ENCODE results near the gene DOCK1.

DOCK1 gene

DNA sequence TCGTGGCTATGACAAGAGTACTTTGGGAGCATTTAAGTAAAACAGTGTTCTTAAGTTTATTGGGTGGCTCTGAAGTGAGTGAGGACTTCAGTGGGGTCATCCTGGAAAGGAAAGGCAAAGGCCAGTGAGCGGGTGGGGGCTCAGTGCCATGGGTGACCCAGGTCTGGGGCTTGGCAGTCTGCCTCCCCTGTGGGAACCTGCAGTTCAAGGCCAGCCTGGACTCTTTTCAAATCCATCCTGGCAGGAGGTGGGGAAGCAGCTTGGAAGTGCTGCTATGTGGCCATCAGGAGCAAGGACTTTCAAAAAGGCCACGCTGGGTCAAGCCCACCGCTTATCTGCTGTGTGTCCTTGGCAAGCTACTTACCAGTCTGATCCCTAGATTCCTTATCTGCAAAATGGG is 495.0 kb downstream of the DOCK1 start:
- DNase-seq (ENCODE audit: low read depth), result no peak
- no peak overlapping the region for H3K4me3 ChIP-seq (ENCODE audit: low read length)
- no peak for TF ChIP-seq CTCF (IDR thresholded peaks at IDR 0.05; ENCODE audit: insufficient read depth, low read depth, low read length, missing control alignments)

- no peak overlapping the region for H3K4me3 ChIP-seq (ENCODE audit: low read length)
- TF ChIP-seq CTCF (IDR thresholded peaks at IDR 0.05; ENCODE audit: insufficient read depth, low read depth, low read length, missing control alignments), result no peak
- DNase-seq (ENCODE audit: low read depth), result no peak
These were observed 497.6 kb downstream of the DOCK1 start for GRCh38 chr10:127402596-127403409.

DNA sequence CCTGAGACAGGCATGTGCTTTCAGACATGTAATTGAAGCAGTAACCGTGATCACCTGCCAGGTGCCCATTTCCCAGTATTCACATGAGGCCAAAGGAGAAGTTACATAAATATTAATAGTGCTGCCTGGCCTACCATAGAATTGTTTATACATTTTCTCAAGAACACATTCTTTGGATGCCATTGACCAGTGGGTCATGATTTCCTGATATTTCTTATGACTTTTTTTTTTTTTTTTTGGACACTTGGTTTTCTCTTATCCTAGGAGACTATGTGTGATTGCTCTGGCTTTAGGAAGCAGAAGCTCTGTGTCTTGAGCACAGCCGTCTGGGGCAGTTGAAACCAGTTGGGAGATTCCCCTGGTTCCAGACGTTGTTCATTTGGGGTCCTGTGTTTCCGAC is 500.0 kb downstream of the DOCK1 start:
- H3K4me3 ChIP-seq (ENCODE audit: low read length), result no peak overlapping the region
- DNase-seq (ENCODE audit: low read depth), result no peak
- TF ChIP-seq CTCF (IDR thresholded peaks at IDR 0.05; ENCODE audit: insufficient read depth, low read depth, low read length, missing control alignments), result no peak

DNA sequence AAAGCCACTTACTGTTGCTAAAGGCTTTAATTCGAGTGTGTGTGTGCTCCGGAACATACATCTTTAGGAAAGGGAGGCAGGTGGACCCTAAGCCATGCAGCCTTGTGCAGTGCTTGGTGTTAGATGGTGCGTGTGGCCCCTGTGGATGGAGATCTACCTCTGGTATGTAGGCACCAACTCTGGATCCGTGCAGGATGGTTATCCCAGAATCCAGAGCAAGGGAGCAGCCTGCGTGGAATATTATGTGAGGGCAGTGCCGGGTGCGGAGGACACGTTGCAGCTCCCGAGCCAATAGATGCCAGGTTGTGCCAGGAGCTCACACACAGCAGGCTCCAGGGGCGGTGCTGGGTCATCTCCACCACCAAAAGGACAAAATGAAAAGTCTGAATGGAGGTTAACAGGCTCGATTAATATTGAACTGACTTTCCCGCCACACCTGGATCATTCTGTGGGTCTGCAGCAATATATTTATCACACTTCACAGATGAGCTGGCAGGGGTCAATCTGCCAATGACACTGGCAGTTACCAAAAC is 500.9 kb downstream of the DOCK1 start:
- no peak overlapping the region for H3K4me3 ChIP-seq (ENCODE audit: low read length)
- no peak for TF ChIP-seq CTCF (IDR thresholded peaks at IDR 0.05; ENCODE audit: insufficient read depth, low read depth, low read length, missing control alignments)
- DNase-seq (ENCODE audit: low read depth), result no peak

GRCh38 chr10:127407551-127407950 is 502.3 kb downstream of the DOCK1 start:
- TF ChIP-seq CTCF (IDR thresholded peaks at IDR 0.05; ENCODE audit: insufficient read depth, low read depth, low read length, missing control alignments), result no peak
- H3K4me3 ChIP-seq (ENCODE audit: low read length), result no peak overlapping the region
- no peak for DNase-seq (ENCODE audit: low read depth)

GRCh38 chr10:127408112-127408710 is 503.0 kb downstream of the DOCK1 start:
- no peak overlapping the region for H3K4me3 ChIP-seq (ENCODE audit: low read length)
- DNase-seq (ENCODE audit: low read depth), result no peak
- no peak for TF ChIP-seq CTCF (IDR thresholded peaks at IDR 0.05; ENCODE audit: insufficient read depth, low read depth, low read length, missing control alignments)

All from epithelial cell of esophagus (primary cell).